ENCODE data around the gene CTAGE1.

CTAGE1 gene

DNA sequence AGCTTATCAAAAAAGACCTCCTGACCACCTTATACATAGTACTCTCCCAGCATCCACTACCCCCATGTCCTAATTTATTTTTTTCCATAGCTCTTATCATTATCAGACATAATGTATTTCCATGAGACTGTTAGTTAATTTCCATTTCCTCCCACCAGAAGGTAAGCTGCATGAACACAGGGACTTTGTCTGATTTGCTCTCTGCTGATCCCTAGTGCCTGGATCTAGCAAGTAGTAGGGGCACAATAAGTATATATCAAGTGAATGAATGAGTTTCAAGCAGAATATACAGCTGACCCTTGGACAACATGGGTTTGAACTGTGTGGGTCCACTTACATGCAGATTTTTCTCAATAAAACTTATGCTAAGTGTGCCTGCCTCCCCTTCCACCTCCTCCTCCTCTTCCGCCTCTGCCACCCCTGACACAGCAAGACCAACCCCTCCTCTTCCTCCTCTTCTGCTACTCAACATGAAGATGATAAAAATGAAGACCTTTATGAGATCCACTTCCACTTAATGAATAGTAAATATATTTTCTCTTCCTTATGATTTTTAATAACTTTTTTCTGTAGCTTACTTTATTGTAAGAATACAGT is 53.8 kb downstream of the CTAGE1 start:
- Histone ChIP-seq H3K4me3 (ENCODE audit: low read depth, low read length) (no peak overlapping the region), H3K27ac (no peak overlapping the region), H3K36me3 (no peaks in the 10 kb centered on the region), H3K27me3 (ENCODE audit: insufficient read depth, low read depth, severe bottlenecking) (peaks cover 74% of the 10 kb centered on the region), H3K9me3 (ENCODE audit: severe bottlenecking) (no peaks in the 10 kb centered on the region)
- DNase-seq, result no peak
- no peak for TF ChIP-seq CTCF (IDR thresholded peaks at IDR 0.05; ENCODE audit: low read depth, low read length)
